GM12873 (cell line): ENCODE results near the gene GPR137.

Source experiments
- TF ChIP-seq, protein P1 (sequence below): IDR thresholded peaks from 2 replicates; pipeline ENCODE4 v1.5.1; 2012; ENCODE audit warnings: low read depth, mild to moderate bottlenecking, moderate library complexity, low read length, control low read depth; ENCODE audit not compliant: insufficient read depth; ENCODE audit errors: missing control alignments

The GPR137 gene

DNA sequence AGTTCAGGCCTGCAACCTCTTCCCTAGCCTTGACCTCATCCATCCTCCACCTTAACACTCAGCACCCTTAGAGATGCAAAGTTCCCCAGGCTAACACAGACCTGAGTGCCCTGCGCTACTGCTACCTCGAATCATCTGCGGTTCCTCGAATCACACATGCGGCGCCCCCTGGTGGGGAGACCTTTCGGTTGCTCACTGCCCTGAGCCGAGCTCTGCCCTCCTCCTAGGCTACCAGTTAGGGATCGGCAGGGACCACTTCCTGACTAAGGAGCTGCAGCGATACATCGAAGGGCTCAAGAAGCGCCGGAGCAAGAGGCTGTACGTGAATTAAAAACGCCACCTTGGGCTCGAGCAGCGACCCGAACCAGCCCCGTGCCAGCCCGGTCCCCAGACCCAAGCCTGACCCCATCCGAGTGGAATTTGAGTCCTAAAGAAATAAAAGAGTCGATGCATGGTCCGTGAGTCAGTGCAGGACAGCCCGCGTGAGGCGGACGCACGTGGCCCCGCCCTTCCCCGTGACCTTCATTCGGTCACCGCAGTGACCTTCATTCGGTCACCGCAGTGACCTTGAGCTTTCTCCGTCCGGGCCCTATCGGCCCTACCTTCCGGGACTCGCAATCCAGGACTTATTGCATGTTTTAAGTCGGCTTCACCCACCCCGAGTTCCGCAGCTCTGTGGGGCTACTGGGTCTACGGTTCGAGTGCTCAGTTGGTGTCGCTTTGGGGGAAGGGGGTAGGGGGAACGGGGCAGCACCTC is 18.8 kb downstream of the GPR137 start:
- TF ChIP-seq, protein P1, sequence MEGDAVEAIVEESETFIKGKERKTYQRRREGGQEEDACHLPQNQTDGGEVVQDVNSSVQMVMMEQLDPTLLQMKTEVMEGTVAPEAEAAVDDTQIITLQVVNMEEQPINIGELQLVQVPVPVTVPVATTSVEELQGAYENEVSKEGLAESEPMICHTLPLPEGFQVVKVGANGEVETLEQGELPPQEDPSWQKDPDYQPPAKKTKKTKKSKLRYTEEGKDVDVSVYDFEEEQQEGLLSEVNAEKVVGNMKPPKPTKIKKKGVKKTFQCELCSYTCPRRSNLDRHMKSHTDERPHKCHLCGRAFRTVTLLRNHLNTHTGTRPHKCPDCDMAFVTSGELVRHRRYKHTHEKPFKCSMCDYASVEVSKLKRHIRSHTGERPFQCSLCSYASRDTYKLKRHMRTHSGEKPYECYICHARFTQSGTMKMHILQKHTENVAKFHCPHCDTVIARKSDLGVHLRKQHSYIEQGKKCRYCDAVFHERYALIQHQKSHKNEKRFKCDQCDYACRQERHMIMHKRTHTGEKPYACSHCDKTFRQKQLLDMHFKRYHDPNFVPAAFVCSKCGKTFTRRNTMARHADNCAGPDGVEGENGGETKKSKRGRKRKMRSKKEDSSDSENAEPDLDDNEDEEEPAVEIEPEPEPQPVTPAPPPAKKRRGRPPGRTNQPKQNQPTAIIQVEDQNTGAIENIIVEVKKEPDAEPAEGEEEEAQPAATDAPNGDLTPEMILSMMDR, result peak; percentile 96

DNA sequence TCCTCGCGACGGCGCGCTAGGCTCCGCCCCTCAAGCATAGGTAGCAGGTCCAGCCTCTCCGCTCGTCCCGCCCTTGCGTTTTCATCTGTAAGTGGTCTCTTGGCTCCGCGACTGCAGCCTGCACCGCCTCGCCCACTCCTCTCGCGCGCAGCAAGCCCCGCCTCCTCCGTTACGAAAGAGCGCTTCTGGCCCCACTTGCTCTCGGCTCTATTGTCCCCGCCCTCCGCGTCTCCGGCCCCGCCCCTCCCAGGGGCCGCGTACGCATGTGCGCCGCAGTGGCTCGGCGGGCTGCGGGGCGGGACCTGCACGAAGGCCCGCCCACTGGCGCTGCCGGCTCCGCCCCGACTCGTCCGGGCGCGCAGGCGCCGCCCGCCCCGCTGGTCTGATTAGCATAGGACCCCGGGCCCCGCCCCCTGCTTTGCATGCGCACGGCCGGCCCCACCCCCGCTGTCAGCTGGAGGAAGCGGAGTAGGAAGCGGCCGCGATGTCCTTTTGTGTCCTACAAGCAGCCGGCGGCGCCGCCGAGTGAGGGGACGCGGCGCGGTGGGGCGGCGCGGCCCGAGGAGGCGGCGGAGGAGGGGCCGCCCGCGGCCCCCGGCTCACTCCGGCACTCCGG is 19.5 kb downstream of the GPR137 start, which contains the start of gene ESRRA:
ESRRA (plus strand) TSS at position 450 of the 616 bp plus-strand sequence. CDS start 1,656 bp downstream, outside the sequence.
- TF ChIP-seq, protein P1, result no peak

DNA sequence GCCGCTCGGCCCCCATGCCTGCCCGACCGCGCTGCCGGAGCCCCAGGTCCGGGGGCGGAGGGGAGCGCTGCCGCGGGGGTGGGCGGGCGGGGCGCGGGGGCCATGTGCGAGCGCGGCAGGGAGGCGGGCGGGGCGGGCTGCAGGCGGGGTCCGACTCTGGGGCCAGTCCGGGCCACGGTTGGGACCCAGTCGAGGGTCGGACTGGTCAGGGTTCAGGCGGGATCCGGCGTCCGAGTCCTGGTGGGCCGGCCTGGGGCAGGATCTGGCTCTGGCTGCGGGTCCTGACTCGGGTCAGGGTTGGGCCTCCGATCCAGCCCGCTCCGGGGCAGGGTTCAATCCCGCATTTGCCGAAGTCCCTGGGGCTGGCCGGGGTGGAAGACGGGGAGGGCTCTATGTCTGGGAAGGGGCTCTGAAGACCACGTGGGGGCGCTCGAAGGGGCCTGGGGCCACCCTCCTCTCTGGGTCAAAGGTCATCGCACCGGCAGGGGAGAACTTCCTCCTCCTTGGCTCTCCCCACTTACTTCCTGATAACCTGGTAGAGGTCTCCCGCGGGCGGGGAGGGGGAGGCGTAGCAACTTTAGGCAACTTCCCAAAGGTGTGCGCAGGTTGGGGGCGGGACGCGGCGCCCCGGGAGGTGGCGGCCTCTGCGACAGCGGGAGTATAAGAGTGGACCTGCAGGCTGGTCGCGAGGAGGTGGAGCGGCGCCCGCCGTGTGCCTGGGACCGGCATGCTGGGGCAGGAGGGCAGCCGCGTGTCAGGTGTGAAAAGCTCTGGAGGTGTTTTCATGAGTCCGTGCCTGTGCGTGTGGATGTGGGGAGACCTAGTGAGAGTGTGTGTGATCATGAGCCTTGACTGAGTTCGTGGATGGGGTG is 20.3 kb downstream of the GPR137 start:
- TF ChIP-seq, protein P1, result peak; percentile 52

DNA sequence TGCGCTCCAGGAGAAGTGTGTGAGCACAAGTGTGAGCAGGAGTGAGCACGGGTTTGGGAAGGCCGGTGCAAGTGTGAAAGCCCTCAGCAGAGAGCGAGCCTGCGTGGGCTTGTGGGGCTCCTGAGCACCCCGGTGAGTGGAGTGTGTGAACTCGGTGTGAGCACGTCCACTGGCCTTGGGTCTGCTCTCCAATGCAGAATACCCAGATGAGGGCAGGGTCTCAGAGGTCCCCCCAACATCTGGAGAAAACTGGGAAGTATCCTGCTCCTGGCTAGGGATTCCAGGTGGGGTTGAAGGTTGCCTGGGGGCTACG is 20.9 kb downstream of the GPR137 start:
- TF ChIP-seq, protein P1, result no peak

DNA sequence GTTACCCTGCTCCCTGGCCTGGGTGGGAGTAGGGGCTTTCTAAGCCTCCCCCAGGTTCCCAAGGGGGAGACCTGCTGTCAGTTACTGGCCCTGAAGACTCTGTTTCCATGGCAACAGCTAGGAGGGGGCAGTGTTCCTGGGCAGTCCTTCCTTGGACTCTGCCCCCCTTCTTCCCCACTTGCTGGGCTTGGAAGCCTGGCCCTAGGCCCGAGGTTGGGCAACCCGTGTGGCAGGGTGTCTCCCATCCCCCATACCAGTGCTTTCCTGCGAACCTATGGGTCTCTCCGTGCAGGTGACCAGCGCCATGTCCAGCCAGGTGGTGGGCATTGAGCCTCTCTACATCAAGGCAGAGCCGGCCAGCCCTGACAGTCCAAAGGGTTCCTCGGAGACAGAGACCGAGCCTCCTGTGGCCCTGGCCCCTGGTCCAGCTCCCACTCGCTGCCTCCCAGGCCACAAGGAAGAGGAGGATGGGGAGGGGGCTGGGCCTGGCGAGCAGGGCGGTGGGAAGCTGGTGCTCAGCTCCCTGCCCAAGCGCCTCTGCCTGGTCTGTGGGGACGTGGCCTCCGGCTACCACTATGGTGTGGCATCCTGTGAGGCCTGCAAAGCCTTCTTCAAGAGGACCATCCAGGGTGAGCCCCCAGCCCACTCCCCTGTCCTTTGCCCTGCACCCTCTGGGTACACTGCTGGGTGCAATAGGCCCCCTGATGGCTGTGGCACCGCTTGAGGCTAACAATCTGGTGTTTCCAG is 21.4 kb downstream of the GPR137 start:
- TF ChIP-seq, protein P1, result no peak

DNA sequence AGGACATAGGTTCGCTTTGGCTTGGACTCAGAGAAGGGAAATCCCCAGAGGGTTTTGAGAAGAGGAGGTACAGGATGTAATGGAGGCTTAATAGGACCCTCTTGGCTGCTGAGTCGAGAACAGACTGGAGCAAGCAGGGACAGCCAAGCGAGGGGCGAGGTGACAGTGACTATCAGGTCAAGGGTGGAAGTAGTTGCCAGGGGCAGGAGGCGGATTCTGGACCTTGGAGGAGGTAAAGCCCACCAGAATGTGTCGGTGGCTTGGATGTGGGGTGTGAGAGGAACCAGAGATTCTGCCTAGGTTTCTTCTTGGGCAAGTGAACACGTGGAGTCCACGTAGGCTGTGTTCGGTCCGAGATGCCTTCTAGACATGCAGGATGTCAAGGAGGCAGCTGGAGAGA is 27.3 kb downstream of the GPR137 start:
- TF ChIP-seq, protein P1, result no peak
